ELF-1 (cell line): ENCODE results near the gene M6PR.
"Not testable (repeated sequence)": the region's sequence is repeated elsewhere in the genome, so short reads cannot be mapped to it uniquely, and the experiment has no call there.

ENCODE experiments used
- DNase-seq: peaks from one replicate; pipeline ENCODE4 v3.0.0-alpha.2; 2016; ENCODE audit warnings: low read depth, low spot score

M6PR gene

DNA sequence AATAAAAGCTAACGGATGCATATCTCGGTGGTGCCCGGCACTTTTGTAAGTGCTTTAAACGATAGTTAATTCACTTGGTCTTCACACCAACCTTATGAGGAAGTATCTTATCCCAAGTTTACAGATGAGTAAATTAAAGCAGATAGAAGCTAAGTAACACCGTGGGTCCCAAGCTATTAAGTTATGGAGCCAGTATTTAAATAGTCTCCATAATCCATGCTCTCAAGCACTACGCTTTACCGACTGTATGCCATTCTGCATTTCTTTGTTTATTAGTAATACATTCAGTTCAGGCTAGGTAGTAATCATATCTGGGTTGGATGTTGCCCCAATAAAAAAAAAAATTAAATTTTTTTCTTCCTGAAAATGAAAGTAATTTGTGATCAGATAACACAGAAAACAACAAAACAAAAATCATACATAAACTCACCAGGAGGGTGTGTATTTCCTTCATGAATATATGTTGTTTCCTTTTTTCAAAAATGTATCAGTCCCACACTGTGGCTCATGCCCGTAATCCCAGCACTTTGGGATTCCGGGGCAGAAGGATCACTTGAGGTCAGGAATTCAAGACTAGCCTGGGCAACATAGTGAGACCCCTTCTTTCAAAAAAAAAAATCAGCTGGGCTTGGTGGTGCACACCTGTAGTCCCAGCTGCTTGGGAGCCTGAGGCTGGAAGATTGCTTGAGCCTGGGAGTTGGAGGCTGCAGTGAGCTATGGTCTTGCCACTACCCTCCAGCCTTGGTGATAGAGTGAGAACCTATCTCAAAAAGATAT is 1.4 kb upstream of the M6PR start:
- DNase-seq: no peak

DNA sequence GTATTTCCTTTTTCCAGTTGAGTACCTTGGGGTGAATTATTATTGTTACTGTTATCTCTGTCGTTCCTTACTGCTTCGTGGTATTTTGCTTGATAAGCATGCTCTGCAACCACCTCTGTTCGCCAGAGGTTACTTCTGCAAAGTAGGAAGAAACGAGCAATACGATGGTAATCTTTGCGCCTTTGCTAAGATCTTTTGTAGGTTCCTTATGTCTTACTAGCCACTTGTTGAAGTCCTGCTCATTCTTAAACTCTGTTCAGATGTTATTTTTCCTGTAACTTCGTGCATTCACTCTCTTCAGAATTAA is 729 bp upstream of the M6PR start:
- no peak for DNase-seq

DNA sequence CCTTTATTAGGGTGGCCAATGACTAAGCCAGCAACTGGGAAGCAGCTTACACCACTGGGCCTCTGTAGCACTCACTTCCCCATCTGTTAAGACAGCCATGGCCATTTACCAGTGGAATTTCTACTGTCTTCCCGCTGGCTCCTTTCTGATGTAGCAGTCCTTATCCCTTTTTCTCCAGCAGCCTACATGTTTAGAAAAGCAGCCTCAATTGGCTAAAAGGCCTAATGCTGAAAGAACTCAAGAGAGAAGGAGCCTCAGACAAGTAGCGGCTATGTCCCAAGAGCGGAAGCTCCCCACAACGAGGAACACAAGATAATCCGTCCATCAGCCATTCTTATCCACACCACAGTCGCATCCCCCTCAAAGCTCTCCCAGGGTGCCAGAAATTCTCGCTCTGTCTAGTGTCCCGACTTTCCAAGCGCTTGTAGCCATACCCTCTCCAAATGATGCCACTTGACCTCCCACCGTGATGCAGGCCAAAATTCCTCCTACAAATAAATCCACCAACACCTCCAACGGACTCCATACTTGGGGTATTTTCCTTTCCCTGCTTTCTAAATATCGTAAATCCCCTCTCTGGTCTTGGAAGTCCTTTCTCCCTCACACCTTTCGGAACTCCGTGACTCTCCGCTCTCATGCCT is 624 bp downstream of the M6PR start:
- DNase-seq: peak; percentile 46

DNA sequence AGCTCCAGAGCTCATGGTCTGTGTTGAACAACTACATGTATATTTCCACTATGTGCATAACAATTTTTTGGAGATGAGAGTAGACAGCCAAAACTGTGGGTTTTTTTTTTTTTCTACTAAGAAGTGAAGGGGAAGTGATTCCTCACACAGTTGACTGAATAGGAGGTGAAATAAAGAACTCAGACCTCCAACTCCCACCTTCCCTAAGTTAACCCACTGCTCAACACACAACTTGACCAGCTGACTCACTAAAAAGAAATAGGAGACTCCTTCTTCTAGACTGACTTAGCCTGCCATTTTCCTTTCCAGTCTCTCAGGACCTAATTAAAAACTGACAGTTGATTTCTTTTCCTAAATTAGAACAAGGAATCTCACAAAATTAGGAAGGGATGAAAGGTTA is 1.7 kb downstream of the M6PR start:
- DNase-seq: no peak

DNA sequence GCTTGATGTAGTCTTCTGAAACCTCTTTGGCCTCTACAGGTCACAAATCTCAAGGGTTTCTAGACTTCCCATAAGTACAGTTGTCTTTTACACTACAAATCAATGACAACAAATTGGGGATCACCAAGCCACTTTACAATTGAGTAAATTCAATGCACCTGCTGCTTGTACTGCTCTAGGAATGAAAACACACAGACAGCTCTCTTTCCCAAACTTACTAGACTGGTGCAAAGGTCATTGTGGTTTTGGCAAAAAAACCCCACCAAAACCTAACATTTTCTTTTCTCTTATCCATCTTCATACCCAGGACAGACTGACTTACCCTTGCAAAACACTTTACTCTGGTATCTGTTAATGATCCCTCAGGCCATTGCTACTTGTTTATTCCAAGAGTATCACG is 2.7 kb downstream of the M6PR start:
- no peak for DNase-seq

DNA sequence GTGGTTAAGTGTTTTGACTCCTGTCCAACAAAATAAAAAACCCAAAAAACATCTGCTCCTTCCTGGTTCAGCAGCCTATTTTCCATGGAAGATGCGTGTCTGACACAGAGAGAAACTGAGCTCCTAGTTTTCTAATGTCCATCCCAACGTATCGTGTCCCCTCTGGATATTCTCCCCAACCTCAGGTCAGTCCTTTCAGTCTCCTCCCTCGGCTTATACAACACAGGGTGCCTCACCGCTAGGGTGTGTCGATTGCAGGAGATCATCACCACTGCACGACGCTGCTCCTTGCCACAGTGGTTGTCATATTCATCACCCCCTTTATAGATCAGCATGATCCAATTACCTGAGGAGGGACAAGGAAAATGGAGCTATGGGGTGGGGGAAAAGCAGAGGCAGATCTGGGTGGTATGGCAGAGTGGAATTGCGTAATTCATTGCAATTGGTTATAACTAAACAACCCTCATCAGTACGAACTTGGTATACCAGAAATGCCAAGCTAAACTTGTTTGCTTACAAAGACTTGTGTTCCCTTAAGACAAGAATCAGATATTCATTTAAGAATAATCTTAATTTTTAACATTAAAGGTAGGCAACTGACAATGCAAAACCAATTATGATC is 5.8 kb downstream of the M6PR start:
- DNase-seq: no peak

DNA sequence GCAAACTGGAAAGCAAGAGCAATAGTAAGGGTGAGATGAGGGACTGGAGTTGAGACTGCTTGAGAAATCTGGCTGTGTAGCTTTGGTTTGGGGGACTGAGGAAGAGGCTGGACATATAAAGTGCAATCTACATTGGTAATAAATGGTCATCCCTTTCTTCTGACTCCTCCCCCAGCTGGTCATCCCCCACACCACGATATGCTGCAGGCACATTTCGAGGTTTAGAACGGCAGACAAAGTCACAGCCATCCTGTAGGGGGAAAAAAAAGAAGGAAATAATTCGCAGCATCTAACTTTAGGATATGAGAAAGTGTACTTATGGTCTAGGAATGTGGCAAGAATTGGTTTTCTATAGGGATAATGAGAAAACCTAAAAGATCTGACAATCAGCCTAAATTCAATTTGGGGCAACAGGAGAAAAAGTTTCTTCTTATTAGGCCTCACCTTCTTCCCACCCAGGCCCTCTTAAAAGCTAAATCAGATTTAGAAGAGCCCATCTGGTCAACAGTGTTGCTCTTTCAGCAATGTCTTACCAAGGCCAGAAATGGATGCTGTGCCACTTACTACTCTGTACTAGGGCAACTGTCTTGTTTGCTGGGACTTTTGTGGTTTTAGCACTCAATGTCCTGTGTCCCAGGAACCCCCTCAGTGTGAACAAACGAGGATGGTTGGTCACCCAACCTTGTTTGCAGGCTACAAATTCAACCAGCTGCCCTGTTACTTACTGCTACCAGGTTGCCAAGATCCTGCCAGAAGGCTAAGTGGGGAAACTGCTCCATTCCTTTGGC is 7.6 kb downstream of the M6PR start:
- DNase-seq: no peak

DNA sequence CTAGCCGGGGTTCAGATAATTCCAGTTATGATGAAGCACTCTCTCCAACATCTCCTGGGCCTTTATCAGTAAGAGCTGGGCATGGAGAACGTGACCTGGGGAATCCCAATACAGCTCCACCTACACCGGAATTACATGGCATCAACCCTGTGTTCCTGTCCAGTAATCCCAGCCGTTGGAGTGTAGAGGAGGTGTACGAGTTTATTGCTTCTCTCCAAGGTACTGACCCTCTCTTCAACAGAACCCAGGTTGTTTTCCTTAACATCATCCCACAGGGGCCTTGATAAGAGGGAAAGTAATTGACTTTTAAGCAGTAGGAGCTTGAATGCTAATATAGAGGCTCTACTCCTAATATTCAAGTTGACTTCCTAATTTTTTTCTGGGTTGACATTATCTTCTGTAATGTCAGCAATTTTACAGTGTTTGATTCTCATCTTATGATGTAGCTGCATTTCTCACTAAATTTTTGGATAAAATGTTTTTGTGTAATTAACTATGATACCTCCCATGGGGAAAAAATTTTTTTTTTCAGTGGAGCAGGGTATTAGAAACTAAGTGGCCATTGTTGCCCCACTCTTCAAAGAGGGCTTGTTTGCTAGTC is 11.5 kb downstream of the M6PR start:
- DNase-seq: not testable (repeated sequence)

DNA sequence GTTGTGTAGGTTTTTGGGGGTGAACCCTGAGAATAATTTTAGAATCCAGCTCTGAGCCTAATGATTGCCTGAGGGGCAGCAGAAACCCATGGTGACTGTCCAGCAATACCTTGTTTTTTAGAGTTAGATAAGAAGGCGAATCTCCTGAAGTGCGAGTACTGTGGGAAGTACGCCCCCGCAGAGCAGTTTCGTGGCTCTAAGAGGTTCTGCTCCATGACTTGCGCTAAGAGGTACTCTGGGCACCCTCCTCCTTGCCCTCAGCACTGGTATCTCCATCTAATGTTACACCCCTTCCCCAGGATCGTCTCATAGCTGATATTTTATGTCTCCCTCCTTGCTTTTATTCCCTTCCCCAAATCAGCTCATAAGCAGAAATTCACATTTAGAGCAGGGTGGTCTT is 12.7 kb downstream of the M6PR start:
- DNase-seq: no peak

DNA sequence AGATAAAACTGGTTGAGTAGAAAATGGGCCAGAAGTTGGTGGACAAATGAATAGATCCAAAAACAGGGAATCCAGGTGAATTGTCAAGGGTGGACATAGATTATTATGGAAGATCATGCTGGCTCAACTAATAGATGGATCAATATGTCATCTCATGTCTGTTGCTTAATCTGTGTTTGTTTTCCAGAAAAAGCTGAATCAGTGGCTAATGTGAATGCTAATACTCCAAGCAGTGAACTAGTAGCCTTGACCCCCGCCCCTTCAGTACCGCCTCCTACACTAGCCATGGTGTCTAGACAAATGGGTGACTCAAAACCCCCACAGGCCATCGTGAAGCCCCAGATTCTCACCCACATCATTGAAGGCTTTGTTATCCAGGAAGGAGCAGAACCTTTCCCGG is 15.4 kb downstream of the M6PR start:
- not testable (repeated sequence) for DNase-seq

DNA sequence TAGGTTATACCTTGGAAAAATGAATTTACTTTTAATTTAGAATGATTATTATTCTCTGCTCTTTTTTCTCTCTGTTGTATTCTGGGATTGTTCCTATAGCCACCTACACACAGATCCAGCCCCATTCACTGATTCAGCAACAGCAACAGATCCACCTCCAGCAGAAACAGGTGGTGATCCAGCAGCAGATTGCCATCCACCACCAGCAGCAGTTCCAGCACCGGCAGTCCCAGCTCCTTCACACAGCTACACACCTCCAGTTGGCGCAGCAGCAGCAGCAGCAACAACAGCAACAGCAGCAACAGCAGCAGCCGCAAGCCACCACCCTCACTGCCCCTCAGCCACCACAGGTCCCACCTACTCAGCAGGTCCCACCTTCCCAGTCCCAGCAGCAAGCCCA is 17.0 kb downstream of the M6PR start:
- not testable (repeated sequence) for DNase-seq

DNA sequence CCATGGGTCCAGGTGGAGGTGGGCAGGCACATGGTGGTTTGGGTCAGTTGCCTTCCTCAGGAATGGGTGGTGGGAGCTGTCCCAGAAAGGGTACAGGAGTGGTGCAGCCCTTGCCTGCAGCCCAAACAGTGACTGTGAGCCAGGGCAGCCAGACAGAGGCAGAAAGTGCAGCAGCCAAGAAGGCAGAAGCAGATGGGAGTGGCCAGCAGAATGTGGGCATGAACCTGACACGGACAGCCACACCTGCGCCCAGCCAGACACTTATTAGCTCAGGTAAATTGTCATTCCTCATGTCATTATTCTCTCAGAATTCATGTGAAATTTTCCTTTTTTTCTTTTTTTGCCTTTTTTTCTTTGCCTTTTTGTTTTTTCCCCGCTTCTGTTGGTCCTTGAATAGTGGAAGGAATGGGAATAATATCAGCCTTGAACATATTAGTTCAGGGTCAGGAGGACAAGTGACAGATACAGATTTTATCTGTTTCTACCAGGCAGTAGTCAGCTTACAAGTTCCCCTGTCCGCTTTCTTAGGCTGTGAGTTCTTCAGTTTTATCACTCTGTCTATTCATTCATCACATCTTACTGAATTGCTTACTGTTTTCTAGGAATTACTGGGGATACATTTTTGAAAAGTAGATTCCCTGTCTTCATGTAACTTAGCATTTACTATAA is 18.7 kb downstream of the M6PR start:
- not testable (repeated sequence) for DNase-seq

DNA sequence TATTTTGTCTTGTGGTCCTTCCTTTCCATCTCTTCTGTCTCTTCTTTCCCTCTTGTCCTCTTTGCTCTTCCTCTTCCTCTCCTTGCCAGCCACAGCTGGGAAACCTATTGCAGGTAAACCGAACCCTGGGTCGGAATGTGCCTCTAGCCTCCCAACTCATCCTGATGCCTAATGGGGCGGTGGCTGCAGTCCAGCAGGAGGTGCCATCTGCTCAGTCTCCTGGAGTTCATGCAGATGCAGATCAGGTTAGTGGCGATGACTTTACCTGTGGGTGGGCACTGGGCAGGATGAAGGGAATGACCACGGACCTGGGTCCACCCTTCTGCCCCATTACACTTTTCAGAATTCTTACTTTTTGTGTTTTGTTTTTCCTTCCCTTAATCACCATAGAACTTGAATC is 26.9 kb downstream of the M6PR start:
- no peak for DNase-seq

DNA sequence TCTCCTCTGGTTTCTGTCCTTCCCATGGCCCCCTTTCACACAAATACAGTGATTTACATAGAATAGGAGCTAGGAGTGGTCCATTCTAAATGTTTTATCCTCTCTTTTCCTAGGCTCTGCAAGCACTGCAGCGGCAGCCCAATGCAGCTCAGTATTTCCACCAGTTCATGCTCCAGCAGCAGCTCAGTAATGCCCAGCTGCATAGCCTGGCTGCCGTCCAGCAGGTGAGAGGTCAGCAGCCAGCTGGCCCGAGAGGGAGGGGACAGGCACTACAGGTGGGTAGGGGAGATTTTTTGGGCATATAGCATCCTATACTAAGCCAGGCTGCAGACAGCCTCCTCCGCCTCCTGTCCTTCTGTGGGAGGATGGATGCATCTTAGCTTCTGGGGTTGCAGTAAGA is 29.8 kb downstream of the M6PR start:
- DNase-seq: not testable (repeated sequence)

DNA sequence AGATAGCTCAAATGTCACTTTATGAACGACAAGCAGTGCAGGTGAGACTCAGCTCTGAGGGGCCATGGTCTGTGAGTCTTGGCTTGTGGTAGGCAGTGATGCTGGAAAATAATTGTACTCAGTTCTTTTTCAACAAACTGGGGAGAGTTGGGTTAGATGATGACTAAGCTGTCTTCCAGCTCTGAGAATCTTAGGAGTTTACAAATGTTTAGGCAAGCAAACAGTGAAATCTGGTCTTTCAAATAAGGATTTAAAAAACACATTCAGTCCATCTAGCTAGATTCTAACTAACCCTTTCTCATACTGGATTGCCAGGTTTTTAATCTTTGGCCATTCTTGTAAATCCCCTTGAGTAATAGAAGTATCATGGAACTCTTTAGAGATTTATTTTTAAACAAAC is 31.7 kb downstream of the M6PR start:
- DNase-seq: no peak

DNA sequence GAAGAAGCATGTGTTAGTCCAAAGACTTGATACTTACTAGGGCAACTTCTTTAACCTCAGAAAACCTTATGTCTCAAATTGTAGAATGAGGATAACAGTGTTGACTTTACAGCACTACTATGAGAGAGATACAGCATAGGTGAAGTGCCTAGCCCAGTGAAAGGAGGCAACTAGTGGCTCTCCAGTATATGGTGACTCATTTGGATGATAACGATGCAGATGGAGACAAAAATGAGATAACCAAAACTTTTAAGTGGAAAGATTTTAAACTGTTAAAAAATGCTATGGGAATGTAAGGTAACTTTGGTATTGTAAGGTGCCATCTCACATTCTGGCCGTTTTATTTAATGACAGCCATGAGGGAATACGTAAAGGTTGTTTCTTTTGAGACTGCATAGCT is 32.4 kb downstream of the M6PR start:
- DNase-seq: no peak

DNA sequence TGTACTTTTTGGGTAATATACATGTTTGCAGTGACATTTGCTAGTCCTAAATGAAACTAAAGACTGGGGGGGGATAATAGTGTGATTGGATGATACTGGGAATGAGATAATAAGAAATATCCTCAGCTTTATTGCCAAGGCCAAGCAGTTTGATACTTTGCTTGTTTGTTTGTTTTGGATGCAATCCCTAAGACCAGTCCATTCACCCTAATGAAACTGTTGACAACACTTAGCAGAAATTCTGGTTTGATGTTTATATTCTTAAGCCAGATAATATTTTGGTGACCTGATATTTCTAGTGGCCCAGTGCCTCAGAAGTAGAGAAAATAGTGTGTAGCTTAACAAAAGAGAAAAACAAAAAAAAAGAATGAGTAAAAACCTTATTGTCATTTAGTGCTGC is 33.3 kb downstream of the M6PR start:
- no peak for DNase-seq

DNA sequence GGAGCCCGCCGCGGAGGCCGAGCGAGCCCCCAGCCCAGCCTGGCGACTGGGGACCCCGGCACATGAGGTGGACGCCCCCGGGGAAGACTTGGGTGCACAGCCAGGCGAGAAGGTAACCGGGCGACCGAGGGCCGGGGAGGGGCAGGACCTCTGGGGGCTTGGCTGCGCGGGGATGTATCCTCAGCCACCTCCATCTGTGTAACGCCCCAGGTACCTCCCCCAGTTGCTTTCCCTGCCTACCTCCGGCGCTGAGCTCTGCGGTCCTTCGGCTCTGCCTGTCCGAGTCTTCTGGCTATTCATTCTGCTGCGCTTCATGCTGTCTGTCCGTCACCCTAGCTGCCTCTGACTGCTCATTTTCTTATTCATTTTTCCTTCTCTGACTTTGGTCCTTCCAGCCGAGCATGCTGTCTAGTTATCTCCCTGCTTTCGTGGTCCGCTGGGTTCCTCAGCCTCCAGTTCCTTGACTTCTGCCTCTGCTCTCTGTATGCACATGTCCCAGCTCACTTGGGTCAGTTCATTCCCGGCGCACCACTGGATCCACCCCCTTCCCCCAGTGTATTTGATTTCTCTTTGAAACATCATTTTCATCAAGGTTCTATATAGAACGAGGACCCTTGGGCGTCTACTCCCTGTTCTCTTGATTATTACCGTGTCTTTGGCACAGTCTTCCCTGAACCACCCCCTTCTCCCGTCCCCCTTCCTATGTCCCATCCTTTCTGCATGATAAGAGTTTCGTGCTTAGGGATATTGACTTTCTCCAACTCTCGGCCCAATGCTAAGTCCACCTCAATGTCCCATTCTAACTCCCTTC is 34.5 kb downstream of the M6PR start:
- peak; percentile 83 for DNase-seq

DNA sequence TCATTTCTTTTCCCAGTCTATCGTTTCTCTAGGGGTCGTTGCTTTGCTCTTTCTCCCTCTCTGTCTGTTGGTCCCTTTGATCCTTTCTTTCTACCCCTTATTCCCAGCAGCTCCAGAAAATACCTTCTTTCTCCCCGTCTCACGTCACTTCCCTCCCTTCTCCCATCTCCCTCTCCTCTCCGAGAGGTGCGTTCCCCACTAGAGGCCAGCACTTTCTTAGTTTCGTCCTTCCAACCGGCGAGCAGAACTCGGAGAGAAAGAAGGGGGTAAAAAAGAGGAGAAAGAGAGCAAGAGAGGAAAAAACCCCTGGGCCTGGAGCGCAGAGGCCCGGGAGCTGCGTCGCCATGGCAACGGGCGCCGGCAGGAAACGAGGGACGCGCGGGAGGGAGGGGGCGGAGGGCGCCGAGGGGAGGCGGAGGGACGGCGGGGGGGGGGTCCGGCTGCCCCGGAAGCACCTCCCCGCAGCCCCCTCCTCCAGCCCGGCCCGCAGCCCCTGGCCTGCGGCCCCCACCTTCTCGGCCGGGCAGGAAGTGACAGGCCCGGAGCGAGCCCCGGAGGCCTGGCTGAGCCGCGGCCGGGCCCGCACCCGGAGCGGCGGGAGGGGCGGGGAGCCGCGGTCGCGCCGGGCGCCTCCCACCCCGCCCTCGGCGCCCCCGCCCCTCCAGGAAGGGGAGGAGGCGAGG is 35.3 kb downstream of the M6PR start, which contains the start of gene PHC1:
PHC1 (plus strand) TSS at position 477 of the 683 bp plus-strand sequence. CDS start 3,169 bp downstream, outside the sequence.
- DNase-seq: peak; percentile 89

DNA sequence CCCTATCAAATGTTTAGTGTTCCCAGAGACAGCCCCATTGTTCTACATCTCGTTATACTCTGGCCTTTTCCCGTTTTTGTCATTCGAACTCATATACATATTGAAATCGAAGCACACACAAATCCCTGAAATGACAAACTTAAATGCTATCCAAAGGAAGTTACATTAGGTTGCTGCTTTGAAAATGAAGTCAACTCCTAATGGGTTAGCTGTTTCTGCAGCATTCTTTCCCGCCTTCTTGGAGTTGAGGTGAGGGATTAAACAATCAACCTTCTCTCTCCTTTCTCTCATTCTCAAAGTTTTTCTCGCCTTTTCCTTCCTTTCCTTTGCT is 35.8 kb downstream of the M6PR start:
- DNase-seq: no peak
